Cerebellar cortex (tissue), 1 donor: ENCODE data around the gene PYY.
"Not testable (repeated sequence)": the region's sequence is repeated elsewhere in the genome, so short reads cannot be mapped to it uniquely, and the experiment has no call there.

Experiments used
- DNase-seq: peaks from one replicate; pipeline ENCODE4 v3.0.0-alpha.2; 2015; ENCODE audit warnings: low spot score

PYY gene

DNA sequence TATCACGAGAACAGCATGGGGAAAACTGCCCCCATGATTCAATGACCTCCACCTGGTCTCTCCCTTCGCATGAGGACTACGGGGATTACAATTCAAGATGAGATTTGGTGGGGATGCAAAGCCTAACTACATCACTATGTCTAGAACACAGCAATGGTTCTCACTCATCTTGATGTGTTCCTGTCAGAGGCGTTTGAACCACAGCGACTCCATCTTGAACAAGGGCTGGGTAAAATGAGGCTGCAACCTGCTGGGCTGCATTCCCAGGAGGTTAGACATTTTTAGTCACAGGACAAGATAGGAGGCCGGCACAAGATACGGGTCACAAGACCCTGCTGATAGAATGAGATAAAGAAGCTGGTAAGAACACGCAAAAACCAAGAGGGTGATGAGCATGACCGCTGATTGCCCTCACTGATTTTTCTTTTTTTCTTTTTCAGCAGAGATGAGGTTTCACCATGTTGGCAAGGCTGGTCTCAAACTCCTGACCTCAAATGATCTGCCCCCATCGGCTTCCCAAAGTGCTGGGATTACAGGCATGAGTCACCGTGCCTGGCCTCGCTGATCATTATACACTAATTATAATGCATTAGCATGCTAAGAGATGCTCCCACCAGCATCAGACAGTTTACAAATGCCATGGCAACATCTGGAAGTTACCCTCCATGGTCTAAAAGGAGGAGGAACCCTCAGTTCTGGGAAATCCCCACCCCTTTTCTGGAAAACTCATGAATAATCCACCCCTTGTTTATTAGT lies 8.5 kb downstream of the PYY start:
- no peak for DNase-seq

DNA sequence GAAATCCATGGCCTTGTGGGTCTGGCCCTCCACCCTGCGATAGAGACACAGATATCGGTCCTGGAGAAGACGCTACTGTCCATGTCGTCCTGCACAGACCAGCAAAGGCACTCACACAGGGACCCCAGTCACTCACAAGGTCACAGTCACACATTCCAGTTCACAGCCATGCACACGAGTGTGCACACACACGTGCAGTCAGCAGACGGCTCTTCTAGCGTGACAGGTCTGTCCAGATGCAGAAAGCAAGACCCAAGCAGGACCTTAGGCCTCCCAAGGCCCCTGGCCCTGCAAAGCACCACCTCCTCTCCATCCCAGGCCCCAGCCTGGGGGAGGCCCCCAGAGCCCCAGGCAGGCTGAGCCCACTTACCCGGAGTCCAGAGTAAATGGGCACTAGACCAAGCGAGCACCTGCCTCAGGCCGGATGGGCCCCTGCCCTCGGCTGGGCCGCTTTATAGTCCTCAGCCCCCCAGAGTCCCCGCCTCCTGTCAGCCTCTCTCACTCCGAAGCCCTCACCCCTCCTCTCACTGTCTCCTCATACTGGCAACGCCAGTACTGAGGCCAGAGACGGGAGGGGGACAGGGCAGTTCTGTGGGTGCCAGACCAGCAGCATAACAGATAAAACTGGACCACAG lies 11.6 kb downstream of the PYY start, which contains the start of gene PPY:
PPY (minus strand) TSS at position 426 of the 635 bp plus-strand sequence. CDS start 822 bp downstream, outside the sequence.
- no peak for DNase-seq

GRCh38 chr17:43940630-43941029 lies 13.1 kb downstream of the PYY start:
- peak; percentile 45 for DNase-seq

DNA sequence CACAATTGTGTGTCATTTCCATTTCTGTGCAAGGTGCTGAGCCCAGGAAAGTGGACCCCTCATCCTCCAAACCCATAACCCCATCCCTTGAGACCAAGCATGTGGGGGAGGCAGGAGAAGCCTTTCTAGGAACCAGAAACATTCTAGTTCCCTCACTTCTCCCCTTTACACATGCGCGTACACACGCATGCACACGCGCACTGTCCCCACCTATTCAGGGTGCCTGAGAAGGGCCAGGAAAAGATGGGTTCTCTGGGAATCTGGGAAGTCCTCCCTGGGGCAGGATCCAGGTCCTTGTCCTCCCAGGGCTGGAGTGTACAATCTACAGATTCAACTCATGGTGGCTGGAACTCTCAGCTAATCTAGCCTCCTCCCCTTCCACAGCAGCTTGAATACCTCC lies 13.9 kb downstream of the PYY start:
- no peak for DNase-seq

DNA sequence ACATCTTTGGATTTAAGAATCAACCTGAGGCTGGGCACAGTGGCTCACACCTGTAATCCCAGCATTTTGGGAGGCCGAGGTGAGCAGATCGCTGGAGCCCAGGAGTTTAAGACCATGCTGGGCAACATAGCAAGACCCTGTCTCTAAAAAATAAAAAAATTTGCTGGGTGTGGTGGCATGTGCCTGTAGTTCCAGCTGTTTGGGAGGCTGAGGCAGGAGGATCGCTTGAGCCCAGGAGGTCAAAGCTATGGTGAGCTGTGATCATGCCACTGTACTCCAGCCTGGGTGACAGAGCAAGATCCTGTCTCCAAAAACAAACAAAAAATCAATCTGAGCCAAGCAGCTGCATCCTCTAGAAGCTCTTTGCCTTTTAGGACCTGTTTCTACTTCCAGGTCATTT lies 14.3 kb downstream of the PYY start:
- DNase-seq: not testable (repeated sequence)

GRCh38 chr17:43938838-43939182 lies 14.9 kb downstream of the PYY start:
- DNase-seq: no peak

- no peak for DNase-seq
These were observed 17.3 kb downstream of the PYY start for GRCh38 chr17:43936434-43936833.

DNA sequence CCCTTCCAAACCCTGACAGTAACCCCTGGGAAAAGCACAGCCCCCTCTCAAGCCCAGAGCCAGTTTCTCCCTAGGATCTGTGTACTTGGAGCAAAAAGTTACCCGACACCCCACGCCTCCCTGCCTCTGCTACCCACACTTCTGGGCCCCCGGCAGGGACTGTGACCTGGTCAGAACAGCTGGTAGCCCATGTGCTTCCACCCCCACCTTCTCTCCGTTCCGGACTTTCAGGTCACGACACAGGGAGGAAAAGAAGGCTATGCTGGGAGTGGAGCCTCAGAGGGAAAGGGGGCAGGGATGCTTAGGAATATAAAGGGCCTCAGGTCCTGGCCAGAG lies 17.8 kb downstream of the PYY start:
- no peak for DNase-seq

DNA sequence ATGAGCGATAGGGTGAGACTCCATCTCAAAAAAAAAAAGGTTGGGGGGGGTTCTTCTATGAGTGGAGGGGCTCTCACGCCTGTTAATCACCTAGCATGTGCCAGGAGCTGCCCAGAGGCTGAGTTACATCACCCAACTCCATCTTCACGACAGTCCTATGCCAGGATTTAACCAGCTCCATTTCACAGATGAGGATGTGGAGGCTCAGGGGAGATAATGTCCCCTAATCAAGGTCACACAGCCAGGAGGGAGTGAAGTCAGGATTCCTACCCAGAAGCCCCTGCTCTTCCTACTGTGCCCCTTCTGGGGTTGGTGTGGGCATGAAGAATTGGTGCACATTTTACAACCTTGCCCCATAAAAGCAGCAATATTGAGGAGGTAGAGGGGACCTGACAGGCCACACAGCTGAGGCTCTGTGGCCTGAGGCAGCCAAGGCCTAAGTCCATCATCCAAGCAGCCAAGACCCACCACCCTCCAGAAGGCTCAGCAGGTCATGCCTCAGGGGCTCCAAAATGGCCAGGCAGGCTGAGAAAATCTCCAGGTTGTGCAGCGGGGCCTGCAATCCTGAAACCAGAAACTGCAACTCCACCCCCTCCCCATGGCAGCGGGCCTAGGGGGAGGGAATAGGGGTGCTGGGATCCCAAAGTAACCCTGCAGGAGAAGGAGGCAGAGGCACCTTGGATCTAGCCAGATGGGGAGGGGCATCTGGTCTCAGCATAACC lies 18.4 kb downstream of the PYY start:
- DNase-seq: no peak

DNA sequence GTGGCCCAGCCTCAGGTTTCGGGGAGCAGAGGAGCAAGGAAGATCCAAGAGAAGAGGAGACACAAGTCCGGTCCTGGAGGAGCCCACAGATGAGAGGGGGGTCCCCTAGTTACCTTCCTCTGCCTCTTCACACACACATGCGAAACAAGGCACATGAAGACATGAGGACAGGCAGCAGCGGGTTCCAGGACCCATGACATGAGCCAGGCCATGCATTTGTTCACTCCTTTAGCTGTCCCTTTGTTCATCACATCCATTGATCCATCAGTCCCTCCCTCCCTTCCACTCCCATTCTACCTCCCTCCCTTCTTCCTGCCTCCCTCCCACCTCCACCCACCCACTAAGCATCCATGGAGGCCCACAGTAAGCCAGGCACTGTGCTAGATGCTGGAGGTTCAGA lies 20.8 kb downstream of the PYY start:
- no peak for DNase-seq

- DNase-seq: no peak
These were observed 21.4 kb downstream of the PYY start for GRCh38 chr17:43932357-43932756.

GRCh38 chr17:43931062-43931571 lies 22.6 kb downstream of the PYY start:
- no peak for DNase-seq

- no peak for DNase-seq
These were observed 25.1 kb downstream of the PYY start for GRCh38 chr17:43928609-43929008.

DNA sequence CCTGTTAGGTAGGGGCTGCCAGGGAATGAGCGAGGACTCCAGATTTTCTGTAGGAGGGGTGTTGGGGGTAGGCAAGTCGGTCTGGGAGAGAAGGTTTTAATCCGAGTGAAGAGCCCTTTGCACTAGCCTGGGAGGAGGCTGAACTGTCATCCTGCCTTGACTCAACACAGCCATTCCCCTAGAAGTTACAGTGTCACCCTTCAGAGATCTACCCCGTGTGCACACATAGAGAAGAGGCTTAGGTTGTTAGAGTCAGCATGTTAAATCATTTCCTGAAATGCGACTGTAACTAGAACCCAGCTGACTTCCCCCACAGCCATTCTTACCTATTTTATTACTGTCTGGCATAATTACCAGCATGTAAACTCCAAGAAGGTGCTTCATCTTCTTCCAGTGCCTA lies 25.8 kb downstream of the PYY start:
- DNase-seq: not testable (repeated sequence)

DNA sequence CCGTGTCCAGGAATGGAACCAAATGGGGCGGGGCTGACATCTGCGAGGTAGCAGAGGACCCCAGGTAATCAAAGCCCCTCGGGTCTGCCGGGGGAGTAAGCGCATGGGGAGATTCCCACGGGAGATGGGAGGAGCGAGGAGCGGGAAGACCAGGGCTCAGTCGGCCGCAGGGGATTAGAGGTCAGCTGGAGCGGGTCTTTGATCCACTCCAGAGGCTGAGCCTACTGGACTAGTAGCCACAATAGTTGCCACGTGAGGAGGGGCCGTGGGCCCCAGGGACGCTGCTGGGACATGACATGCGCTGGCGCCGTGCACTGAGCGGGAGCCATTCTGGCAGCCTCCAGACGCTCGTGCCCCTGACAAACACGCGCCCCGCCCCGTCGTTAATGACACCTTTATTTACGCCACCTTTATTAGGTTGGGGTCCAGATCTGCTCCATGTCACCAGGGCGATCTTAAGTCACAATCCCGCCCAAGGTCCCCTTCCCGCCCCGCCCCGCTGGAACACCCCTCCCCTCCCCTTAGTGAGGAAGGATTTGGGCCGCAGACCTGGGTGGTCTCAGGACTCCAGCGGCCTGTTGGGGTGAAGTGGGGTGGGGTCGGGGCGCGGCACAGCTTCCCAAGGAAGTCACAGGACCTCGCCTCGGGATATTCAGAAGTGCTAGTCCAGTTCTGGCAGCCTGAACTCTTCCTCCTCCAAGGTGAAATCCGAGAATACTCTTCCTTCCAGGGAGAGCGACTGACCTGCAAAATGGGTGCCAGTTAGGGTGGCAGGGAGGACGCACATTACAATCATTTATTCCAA lies 26.5 kb downstream of the PYY start:
- DNase-seq: no peak

DNA sequence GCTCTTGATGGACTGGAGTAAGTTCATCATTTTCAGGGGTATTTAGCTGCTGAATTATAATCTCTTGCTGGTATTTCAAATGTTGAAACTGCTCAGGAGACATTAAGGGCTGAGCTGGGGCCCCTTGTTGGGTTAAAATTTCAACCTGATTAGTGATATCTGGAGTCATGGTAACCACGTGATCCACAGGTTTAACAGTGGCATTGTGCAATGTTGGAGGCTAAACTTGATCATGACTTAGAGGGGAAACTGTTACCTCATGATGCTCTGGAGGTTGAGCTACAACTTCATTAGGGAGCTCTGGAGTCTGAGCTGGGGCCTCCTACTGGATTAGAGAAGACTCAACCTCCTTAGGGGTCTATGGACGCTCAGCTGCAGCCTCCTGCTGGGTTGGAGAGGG lies 29.2 kb downstream of the PYY start:
- no peak for DNase-seq

GRCh38 chr17:43920500-43921095 lies 33.1 kb downstream of the PYY start:
- no peak for DNase-seq

DNA sequence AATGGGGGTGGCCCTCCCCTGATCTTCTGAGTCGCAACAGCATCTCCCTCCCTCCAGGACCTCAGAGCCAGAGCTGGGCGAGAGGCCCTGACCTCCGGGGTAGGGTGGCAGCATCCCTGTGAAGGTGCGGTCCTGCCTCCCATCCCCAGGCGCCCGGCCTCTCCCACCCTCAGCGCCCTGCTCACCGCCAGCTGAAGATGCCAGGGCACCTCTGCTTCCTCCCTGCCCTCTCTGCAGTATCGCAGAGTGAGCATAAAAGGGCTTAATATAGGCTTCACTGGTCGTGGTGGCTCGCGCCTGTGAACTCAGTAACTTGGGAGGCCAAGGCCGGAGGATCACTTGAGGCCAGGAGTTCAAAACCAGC lies 35.7 kb downstream of the PYY start:
- no peak for DNase-seq

- peak; percentile 39 for DNase-seq
These were observed 36.3 kb downstream of the PYY start for GRCh38 chr17:43917348-43918025.

- DNase-seq: no peak
These were observed 36.8 kb downstream of the PYY start for GRCh38 chr17:43917016-43917347.

DNA sequence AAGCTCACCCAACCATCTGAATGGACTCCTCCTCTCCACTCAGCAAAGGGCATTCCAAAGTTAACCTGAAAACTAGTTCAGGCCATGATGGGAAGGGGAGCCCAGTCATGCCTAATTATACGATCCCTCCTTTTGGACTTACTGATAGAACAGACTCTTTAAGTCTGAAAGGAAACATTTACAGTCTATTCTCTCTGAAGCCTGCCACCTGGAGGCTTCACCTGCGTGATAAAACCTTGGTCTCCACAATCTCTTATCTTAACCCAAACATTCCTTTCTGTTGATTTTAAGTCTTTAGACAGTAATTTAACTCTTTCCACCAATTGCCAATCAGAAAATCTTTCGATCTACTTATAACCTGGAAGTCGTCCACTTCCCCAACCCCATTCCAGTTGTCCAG lies 37.4 kb downstream of the PYY start:
- DNase-seq: no peak
